ENCODE measurements around the gene CCDC50.

The CCDC50 gene

GRCh38 chr3:191328962-191329653 lies at the start of gene CCDC50:
Gene CCDC50 (plus strand): TSS chr3:191329394. CDS start chr3:191329675, 281 bp downstream.
- DNase-seq: peak; percentile 41

- DNase-seq: no peak
Observed at GRCh38 chr3:191280111-191280510, 49.1 kb upstream of the CCDC50 start.

GRCh38 chr3:191280882-191281281 lies 48.3 kb upstream of the CCDC50 start:
- DNase-seq: no peak

GRCh38 chr3:191282251-191283185 lies 46.7 kb upstream of the CCDC50 start:
- DNase-seq: no peak

- no peak for DNase-seq
Observed at GRCh38 chr3:191283400-191283799, 45.8 kb upstream of the CCDC50 start.

GRCh38 chr3:191290311-191291025 lies 38.7 kb upstream of the CCDC50 start:
- DNase-seq: no peak

- DNase-seq: no peak
Observed at GRCh38 chr3:191292243-191293015, 36.8 kb upstream of the CCDC50 start.

- no peak for DNase-seq
Observed at GRCh38 chr3:191294291-191294690, 34.9 kb upstream of the CCDC50 start.

GRCh38 chr3:191296041-191296541 lies 33.1 kb upstream of the CCDC50 start:
- DNase-seq: no peak

GRCh38 chr3:191298846-191299245 lies 30.3 kb upstream of the CCDC50 start:
- DNase-seq: no peak

GRCh38 chr3:191300422-191300821 lies 28.8 kb upstream of the CCDC50 start:
- DNase-seq: no peak

GRCh38 chr3:191301017-191301416 lies 28.2 kb upstream of the CCDC50 start:
- no peak for DNase-seq

- DNase-seq: no peak
Observed at GRCh38 chr3:191301782-191302411, 27.3 kb upstream of the CCDC50 start.

GRCh38 chr3:191302451-191302850 lies 26.7 kb upstream of the CCDC50 start:
- DNase-seq: no peak

- DNase-seq: no peak
Observed at GRCh38 chr3:191303596-191303995, 25.6 kb upstream of the CCDC50 start.

- DNase-seq: no peak
Observed at GRCh38 chr3:191306428-191306827, 22.8 kb upstream of the CCDC50 start.

GRCh38 chr3:191307341-191307740 lies 21.9 kb upstream of the CCDC50 start:
- no peak for DNase-seq

- no peak for DNase-seq
Observed at GRCh38 chr3:191313296-191313695, 15.9 kb upstream of the CCDC50 start.

- DNase-seq: no peak
Observed at GRCh38 chr3:191314109-191314728, 15.0 kb upstream of the CCDC50 start.

- DNase-seq: no peak
Observed at GRCh38 chr3:191316876-191317603, 12.2 kb upstream of the CCDC50 start.

GRCh38 chr3:191320316-191320715 lies 8.9 kb upstream of the CCDC50 start:
- DNase-seq: no peak

All from activated T-cell treated with anti-CD3 and anti-CD28 coated beads, Interleukin-2, amount 50 U/mL, for 1 hour (primary cell).